Stomach smooth muscle (tissue), 2 donors: ENCODE measurements around the gene KRT85.

Experiments
- H3K27ac ChIP-seq: one replicate; pipeline ENCODE4 v1.7.0; 2013; ENCODE audit warnings: mild to moderate bottlenecking, low read length, inconsistent platforms
- H3K27me3 ChIP-seq, 2 donors: one replicate each; pipeline ENCODE4 v1.7.0; 2013; ENCODE audit warnings: low read length in 2 of 2; ENCODE audit not compliant: insufficient read depth in 2 of 2, control insufficient read depth in 1 of 2
- H3K36me3 ChIP-seq, 2 donors: one replicate each; pipeline ENCODE4 v1.7.0; 2013; ENCODE audit warnings: low read length in 2 of 2; ENCODE audit not compliant: control insufficient read depth in 2 of 2, insufficient read depth in 2 of 2
- H3K4me1 ChIP-seq: one replicate; pipeline ENCODE4 v1.7.0; 2013; ENCODE audit warnings: low read length; ENCODE audit not compliant: control insufficient read depth, insufficient read depth
- H3K4me3 ChIP-seq, 2 donors: one replicate each; pipeline ENCODE4 v1.7.0; 2013; ENCODE audit warnings: low read length in 2 of 2
- H3K9ac ChIP-seq, 2 donors: one replicate each; pipeline ENCODE4 v1.7.0; 2013; ENCODE audit warnings: low read length in 2 of 2, mild to moderate bottlenecking in 1 of 2
- H3K9me3 ChIP-seq, 2 donors: one replicate each; pipeline ENCODE4 v1.7.0; 2013; ENCODE audit warnings: low read length in 2 of 2; ENCODE audit not compliant: control insufficient read depth in 2 of 2
- donor health status: healthy.
- donor health status: Pancreatic carcinoma.

The KRT85 gene

DNA sequence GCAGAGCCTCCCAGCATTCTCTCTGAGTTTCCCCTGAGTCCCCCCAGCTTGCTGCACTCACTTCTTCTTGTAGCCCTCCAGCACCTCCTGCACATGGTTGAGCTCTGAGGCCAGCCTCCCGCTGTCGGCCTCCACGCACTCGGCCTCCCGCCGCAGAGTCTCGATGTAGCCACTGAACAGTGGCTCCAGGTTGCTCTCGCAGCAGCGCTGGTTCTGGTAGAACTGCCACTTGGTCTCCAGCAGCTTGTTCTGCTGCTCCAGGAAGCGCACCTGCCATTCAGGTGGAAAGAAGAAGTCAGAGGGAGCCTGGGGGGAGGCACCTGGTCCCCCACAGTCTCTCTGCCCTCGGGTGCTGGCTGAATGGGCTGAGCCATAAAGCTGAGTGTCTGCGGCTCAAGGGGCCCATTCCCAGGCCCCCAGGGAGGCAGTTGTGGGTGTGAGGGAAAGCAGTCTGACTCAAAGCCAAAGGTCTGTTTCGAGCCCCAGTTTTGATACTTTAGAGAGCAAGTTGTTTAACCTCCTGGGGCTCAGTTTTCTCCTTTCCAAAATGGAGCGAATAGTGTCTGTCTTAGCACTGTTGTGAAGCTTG is 2.3 kb downstream of the KRT85 start:
- Histone ChIP-seq H3K27ac (no peak overlapping the region), H3K36me3 (no peaks in the 10 kb centered on the region), H3K9ac (no peak overlapping the region), H3K27me3 (peaks cover 0 to 7% of the 10 kb centered on the region in 2 donors), H3K4me3 (no peak overlapping the region), H3K4me1 (no peaks in the 10 kb centered on the region), H3K9me3 (no peaks in the 10 kb centered on the region)

DNA sequence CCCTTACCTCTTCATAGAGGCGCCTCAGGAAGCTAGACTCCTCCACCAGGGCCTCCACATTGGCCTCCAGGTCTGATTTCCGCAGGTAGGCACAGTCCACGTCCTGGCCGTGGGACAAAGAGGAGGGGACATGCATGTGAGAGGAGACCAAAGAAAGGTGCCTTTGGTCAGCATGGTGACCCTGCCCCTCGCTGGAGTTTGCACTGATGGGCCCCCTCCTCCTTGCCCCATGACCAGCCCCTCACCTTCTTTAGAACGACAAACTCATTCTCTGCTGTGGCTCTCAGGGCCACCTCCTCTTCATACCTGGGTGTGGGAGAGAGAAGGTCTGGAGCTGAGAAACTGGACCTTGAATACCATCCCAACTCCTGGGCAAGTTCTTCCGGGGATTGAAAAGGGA is 3.2 kb downstream of the KRT85 start:
- Histone ChIP-seq H3K36me3 (no peaks in the 10 kb centered on the region), H3K27me3 (peaks cover 0 to 7% of the 10 kb centered on the region in 2 donors), H3K4me3 (no peak overlapping the region), H3K27ac (no peak overlapping the region), H3K4me1 (no peaks in the 10 kb centered on the region), H3K9ac (no peak overlapping the region), H3K9me3 (no peaks in the 10 kb centered on the region)

DNA sequence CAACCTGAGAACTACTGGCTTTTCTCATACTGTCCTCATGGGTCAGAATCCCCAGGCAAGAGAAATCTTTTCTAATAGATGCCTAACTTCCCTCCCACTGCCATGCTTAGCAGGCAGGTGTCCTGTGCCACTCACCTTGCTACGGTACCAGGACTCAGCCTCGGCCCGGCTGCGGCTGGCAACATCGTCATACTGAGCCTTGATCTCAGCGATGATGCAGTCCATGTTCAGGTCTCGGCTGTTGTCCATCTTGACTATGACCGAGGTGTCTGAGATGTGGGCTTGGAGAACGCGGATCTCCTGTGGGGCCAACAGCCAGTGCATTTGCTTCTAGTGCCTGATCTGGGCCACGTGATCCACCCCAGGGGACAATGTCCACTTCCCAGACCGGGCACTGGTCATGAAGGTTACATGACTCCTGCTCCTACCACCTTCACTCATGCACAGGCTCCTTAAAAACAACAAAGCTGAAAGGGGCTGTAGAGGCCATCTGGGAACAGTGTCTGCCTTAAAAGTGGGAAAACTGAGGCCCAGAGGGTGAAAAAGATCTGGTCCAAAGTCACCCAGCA is 4.1 kb downstream of the KRT85 start:
- Histone ChIP-seq H3K27me3 (peaks cover 0 to 8% of the 10 kb centered on the region in 2 donors), H3K4me1 (no peaks in the 10 kb centered on the region)

DNA sequence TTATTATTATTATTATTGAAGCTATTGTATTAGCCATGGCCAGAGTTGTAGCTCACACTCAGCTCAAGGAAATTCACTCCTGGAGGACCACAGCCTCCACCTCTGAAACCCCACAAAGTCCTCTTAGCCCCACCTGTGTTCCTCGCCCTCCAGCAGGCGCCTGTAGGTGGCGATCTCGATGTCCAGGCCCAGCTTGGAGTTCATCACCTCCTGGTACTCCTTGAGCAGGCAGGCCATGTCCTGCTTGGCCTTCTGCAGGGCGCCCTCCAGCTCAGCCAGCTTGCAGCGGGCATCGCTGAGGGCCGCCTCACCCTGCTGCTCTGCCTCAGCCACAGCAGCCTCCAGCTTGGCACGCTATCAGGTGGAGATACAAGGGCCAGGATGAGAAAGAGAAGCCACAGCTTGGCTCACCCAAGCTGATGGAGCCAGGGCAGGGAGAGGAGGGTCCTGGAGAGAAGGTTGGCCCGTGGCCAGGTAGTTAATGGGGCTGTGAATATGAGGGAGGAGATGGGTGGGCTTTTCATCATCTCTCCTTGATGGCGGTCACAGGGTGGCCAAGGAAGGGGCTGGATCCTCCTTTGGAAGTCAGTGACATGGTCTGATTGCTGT is 5.1 kb downstream of the KRT85 start:
- no peaks in the 10 kb centered on the region for H3K9me3 ChIP-seq
- no peak overlapping the region for H3K9ac ChIP-seq
- no peaks in the 10 kb centered on the region for H3K36me3 ChIP-seq
- H3K4me3 ChIP-seq, result no peak overlapping the region
- H3K27ac ChIP-seq, result no peak overlapping the region
- H3K4me1 ChIP-seq, result no peaks in the 10 kb centered on the region
- H3K27me3 ChIP-seq, result peaks cover 0 to 8% of the 10 kb centered on the region in 2 donors

More for the DNA sequence above, 4.1 kb downstream of the KRT85 start:
- Histone ChIP-seq H3K9ac (no peak overlapping the region), H3K9me3 (no peaks in the 10 kb centered on the region), H3K36me3 (no peaks in the 10 kb centered on the region), H3K4me3 (no peak overlapping the region), H3K27ac (no peak overlapping the region)

DNA sequence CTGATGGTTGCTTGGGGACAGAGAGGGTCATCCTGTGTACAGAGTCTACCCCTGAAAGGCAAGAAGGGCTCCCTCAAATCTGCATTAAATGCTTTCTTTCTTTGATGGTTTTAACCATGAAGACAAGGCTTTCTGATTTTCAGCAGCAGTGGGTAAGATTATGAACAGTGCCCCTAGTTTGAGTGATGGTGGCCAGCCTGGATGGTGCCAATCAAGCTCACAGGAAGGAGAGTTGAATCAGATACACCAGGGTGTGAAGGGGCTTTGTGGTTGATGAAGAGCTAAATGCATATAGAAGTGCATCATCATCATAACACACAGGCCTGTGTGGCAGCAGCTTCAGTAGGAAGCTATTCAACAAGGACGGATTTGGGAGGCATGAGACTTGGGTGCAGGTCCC is 5.7 kb downstream of the KRT85 start:
- no peak overlapping the region for H3K4me3 ChIP-seq
- H3K4me1 ChIP-seq, result no peaks in the 10 kb centered on the region
- peaks cover 0 to 8% of the 10 kb centered on the region in 2 donors for H3K27me3 ChIP-seq
- no peaks in the 10 kb centered on the region for H3K9me3 ChIP-seq
- no peak overlapping the region for H3K9ac ChIP-seq
- no peaks in the 10 kb centered on the region for H3K36me3 ChIP-seq
- no peak overlapping the region for H3K27ac ChIP-seq

DNA sequence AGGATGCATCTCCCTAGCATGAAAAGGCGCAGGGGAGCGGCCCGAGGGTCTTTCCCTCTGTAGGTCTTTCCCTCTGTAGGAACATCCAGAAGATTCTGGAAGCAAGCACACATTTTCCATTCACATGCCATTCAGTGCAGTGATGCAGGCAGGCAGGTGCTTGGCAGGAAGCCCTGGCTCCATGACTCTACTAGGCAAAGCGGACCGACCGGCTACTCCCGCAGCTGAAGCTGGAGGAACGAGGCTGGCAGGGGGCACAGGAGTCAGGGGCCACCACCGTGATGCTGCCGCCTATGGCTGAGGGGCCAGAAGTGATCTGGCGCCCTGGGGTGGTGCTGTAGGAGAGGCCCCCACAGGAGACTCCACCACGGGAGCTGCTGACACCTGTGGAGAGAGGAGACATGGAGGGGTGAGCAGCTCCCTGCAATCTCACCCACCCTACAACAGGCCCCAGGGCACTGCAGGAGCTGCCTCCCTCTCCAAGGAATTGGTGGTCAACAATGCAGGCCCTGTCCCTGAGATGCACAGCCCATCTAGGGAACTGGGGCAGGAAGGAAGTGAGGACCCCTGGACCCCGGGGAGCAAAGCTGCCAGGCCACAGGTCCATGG is 6.5 kb downstream of the KRT85 start:
- H3K4me3 ChIP-seq, result no peak overlapping the region
- no peak overlapping the region for H3K9ac ChIP-seq
- H3K27me3 ChIP-seq, result peaks cover 0 to 6% of the 10 kb centered on the region in 2 donors
- no peaks in the 10 kb centered on the region for H3K36me3 ChIP-seq
- H3K27ac ChIP-seq, result no peak overlapping the region
- H3K9me3 ChIP-seq, result no peaks in the 10 kb centered on the region
- no peaks in the 10 kb centered on the region for H3K4me1 ChIP-seq

DNA sequence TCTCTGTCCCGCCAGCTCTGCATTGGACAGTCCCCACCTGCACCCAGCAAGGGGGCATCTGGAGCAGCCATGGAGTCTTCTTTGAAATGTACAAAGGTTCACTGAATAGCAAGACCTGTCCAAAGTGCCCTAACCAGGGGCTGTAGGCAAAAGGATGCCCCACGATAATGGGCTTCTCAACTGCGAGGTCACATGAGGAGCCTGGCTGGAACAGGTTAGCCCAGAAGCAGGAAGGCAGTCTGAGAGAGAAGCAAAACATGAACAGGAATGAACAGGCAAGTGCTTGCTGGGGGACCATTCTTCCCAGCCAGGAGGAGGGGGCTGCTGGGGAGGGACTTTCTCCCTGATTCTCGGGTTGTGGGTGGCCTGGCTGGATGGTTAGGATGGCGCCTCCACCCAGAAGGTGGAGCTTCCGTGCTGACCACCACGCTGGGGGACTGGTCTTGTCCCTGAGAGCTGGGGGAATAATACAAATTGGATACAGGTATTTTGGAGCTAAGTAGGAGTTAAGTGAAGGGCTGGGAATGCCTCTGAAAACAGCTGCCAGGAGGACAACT is 7.1 kb downstream of the KRT85 start:
- Histone ChIP-seq H3K9me3 (no peaks in the 10 kb centered on the region), H3K4me1 (no peaks in the 10 kb centered on the region), H3K4me3 (no peak overlapping the region), H3K27ac (no peak overlapping the region), H3K36me3 (no peaks in the 10 kb centered on the region), H3K9ac (no peak overlapping the region), H3K27me3 (peaks cover 0 to 6% of the 10 kb centered on the region in 2 donors)

DNA sequence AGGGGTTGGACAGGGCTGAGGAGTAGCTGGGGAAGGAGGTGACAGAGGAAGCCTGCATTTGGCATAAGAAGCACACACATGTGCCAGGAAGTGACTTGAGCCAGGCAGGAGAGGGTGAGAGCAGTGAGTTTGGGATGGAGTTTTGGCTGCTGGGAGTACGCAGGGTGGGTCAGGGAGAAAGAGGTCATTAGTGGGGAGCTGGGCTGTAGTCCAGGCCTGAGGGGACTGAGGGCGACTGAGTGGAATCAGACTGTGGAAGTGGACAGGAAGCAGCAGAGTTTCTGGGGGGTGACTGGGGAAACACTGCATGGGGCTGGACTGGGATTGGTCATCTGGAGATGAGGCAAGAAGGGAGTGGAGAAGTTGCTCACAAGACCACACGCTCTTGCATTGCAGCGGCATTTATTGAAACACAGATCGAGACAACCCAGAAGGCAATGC is 7.6 kb downstream of the KRT85 start:
- H3K27me3 ChIP-seq, result peaks cover 0 to 6% of the 10 kb centered on the region in 2 donors

DNA sequence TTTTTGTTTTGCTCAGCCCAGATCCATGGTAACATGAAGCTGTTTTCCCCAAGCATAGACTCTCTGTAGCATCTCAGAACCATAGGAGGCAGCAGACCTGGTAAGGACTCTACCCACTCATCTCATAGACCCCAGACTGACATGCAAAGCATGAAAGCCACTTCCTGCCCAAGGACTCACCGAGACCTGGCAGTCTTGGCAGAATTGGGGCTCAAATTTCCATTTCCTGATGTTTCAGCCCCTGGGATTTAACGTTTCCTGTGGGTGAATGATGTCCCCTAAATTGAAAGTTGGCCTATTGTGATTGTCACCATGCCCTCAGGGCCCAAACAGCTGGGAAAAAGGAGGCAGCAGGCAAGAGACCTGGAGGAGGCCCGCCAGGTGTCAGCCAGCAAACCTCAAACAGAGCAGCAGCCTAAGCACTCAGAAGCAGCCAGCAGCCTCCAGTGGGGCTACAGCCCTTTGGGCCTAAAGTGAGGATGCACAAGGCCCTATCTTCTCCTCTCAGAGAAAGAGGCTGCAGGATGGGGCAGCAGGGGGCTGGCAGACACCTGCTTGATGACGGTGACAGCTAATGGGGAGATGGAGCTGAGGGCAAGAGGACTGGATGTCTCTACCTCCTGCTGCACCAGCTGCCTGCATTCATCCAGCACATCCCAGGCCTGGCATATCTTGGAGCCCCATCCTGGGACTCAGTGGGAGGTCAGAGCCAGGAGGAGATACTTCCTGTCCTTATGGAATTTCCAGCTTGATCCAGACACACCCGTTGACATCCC is 8.5 kb downstream of the KRT85 start:
- no peaks in the 10 kb centered on the region for H3K9me3 ChIP-seq
- no peak overlapping the region for H3K27ac ChIP-seq
- H3K4me3 ChIP-seq, result no peak overlapping the region
- H3K4me1 ChIP-seq, result no peaks in the 10 kb centered on the region
- H3K36me3 ChIP-seq, result no peaks in the 10 kb centered on the region
- peaks cover 0 to 6% of the 10 kb centered on the region in 2 donors for H3K27me3 ChIP-seq
- H3K9ac ChIP-seq, result no peak overlapping the region

More for the DNA sequence above, 7.6 kb downstream of the KRT85 start:
- H3K9ac ChIP-seq, result no peak overlapping the region
- H3K27ac ChIP-seq, result no peak overlapping the region
- no peaks in the 10 kb centered on the region for H3K4me1 ChIP-seq
- no peak overlapping the region for H3K4me3 ChIP-seq
- no peaks in the 10 kb centered on the region for H3K9me3 ChIP-seq
- H3K36me3 ChIP-seq, result no peaks in the 10 kb centered on the region
